ENCODE results near the gene TMEM123.

Gene TMEM123

DNA sequence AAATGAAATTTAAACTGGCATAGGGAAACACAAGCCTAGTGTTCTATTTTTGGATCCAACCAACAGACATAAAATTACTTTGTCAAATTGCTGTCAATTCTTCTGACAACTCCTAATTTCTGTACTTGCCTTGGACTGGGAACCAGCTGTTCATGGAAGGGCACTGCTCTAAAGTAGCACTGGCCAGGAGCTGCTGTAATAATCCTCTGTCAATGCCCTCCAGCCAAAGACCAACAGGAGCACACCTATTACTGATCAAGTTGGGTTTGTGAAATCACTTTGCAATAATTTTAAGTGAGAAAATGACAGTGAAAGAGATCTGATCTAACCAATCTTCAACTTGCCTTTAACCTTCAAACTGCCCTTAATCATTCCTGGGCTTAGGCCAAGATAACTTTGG, 18.9 kb upstream of the TMEM123 start:
- DNase-seq (ENCODE audit: low read depth in 2 of 2): no peak

DNA sequence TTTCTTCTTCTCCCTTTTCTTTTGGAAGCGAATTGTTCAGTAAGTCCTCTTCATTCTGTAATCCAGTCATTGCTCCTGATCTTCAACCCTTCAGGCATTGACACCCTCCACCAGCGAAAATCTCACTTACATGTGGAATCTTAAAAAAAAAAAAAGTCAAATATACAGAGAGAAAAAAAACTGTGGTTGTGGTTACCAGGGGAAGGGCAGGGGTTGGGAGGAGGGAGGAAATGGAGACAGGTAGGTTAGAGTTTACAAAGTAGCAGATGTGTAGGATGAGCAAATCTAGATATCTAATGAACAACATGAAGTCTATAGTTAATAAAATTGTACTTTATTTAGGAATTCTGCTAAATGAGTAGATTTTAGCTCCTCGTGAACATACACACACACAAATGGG, 17.7 kb upstream of the TMEM123 start:
- DNase-seq (ENCODE audit: low read depth in 2 of 2): no peak

DNA sequence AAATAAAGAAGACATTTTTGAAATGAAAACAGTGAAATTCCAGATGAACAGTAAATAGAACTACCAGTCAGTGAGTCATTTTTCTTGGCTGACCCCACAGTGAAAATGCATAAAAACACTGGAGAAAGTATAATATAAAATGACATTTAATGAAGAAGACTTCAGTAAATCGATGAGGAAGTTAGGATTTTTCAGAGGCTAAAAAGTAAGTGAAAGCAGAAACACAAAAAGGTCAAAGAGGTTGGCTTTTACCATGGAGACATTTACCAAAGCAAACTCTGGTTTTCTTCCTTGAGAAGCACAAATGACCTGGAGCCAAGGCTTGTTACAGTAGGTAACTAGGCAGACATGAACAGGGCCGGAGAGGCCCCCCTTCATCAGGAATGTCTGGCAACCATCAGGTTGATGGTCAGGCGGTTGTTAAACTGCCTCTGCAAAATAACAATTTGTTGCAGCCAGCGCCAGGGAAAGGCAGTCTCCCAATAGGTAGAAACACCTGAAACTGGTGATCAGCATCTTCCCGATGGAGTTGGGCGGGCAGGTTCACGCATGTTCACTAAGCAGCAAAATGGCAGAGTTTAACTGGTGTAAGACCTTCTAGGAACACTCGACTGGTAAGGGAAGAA, 16.7 kb upstream of the TMEM123 start:
- DNase-seq (ENCODE audit: low read depth in 2 of 2): no peak

DNA sequence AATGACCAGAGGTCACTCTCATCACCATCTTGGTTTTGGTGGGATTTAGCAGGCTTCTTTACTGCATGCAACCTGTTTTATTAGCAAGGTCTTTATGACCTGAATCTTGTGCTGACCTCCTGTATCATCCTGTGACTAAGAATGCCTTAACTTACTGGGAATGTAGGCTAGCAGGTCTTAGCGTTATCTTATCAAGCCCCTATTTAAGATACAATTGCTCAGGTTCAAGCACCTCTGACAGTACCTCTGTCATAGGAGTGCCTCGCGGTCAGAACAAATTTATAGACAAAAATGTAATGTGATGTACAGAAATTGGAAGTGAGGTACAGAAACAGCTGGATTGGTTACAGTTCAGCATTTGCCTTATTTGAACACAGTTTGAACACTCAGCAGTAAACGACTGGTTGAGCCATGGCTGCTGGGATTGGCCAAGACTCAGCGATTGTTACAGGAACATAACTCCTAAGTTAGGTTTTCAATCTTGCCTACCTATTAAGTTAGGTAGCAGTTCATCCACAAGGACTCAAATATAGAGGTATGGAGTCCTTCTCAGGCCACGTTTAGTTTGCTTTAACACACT, 16.1 kb upstream of the TMEM123 start:
- DNase-seq (ENCODE audit: low read depth in 2 of 2): no peak

DNA sequence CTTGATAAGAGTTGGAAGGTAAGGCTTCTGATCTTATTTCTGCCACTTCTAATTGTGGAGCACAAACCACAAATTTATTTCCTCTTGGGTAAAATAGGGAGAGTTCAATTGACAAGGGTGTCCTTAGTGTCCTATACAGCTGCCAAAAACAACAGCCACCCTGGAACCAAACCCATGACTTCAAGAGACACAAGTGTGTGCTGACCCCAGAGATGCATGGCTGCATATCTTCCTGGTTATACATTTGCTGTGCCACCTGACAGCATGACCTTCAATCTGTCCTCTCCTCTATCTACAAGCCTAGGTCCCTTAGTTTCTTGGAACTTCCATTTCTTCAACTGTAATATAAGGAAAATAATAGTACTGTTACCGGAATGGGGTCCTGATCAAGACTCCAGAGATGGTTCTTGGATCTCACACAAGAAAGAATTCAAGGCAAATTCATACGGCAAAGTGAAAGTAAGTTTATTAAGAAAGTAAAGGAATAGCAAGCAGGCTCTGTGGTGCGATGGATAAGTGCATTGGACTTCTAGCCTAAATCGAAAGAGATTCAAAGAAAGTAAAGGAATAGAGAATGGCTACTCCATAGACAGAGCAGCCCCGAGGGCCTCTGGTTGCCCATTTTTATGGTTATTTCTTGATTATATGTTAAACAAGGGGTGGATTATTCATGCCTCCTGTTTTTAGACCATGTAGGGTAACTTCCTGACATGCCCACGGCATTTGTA, 15.5 kb upstream of the TMEM123 start:
- no peak for DNase-seq (ENCODE audit: low read depth in 2 of 2)

DNA sequence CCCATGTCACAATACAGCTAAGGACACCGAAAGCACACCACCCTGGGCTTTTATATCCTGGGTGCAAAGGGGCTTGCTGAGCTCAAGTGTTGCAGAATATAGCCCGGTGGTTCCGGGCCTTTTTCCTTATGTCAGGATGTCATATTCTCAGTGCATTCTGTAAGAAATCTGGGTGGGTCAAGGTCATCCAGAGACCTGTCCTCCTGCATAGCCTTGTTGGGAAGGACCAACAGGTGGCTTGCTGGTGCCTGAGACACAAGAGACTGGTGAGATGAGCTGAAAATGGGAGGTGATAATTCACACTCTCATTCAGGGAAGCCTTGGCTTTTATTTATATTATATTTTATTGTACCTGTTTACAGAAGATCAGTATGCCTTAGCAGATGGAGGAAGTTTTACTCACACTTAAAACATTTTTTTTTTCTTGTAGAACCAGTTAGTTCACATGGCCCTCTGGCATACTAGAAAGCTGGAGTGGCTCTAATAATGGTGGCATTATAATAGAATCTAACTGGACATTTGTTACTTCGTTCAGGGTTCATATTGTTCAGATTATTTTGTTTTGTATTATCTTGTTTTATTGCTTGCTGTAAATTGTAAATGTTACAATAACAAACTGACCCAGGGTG, 14.6 kb upstream of the TMEM123 start:
- no peak for DNase-seq (ENCODE audit: low read depth in 2 of 2)

DNA sequence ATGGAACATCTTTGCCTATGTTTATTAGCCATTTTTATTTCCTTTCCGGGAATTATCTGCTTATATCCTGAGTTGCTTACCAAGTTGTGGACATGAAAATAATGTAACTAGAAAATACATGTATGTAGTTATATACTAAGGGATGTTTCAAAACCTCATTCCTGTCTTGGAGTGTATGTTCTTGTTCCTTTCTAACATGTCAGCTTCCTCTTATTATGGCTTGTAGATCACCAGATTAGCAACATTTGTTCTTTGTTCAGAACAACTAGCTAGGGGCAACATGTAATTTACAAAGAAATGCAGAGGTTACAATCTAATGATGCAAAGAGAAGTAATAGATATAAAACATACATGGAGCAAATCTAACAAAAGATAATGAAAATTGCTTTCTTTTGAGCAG, 13.1 kb upstream of the TMEM123 start:
- no peak for DNase-seq (ENCODE audit: low read depth in 2 of 2)

DNA sequence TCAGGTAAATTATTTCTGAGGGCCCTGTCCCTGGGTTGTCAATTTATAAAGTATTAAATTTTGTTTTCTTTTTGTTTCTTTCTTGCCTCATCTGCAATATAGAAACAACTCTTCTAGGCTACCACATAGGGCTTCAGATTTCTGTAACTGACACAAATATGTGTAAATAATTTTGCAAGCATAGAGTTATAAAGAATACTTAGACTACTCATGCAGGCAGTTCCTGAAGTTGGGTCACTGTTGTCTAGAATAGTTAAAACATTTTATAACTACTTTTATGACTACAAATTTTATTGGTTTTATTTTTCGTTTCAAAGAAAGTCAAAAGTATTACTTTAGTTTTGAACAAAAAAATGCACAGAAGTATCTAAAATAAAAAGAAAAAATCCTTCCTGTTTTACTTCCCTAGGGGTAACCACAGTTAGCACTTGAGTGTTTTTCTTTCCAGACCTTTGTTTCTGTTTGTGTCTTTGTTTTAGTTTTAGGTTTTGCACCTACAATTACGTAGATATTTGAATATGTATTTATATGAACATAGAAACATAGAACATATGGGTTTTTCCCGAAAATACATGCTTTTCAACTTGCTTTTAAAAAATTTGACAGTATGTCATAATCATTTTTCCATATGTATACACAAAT, 12.4 kb upstream of the TMEM123 start:
- DNase-seq (ENCODE audit: low read depth in 2 of 2): no peak

DNA sequence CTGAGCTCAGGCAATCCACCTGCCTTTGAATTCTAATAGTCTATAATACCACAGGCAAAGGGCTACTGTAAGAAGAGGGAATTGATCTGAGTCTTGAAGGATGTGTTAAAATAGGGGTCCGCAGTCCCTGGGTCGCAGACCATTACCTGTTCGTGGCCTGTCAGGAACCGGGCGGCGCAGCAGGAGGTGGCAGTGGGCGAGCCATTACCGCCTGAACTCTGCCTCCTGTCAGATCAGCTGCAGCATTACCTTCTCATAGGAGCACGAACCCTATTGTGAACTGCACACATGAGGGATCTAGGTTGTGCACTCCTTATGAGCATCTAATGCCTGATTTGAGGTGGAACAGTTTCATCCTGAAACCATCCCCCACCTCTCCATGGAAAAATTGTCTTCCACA, 11.5 kb upstream of the TMEM123 start:
- no peak for DNase-seq (ENCODE audit: low read depth in 2 of 2)

DNA sequence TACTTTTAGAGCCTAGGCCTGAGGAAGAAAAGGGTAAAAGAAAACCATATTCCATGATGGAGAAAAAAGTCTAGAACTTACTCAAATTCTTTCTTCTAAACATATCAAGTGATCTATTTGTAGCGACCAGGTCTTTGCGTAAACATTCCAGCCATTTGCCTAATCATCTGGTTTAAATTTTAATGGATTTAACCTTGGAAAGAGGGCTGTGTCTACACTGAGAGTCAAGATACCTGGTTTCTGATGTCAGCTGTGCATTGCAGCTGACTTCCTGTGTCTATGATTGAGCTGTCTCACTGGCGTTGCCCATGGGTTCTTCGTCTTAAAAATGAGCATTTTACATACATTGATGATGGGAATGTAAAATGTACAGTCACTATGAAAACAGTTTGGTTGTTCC, 10.0 kb upstream of the TMEM123 start:
- no peak for DNase-seq (ENCODE audit: low read depth in 2 of 2)

DNA sequence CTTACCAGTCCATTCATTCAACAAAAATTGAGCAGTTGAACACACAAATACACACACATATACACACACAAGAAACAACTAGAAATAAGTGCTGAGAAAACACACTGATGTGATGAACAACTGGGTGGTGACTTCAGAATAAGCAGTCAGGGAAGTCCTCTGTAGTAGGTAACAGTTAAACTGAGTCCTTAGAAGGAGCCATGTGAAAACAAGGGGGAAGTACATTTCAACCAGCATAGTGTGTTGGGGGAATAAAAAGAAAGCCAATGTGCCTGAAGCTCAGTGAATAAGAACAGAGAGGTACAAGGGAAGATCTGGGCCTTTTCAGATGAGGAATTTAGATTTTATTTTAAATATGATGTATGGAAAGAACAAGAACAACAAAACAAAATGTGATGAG, 6.8 kb upstream of the TMEM123 start:
- DNase-seq (ENCODE audit: low read depth in 2 of 2): no peak

DNA sequence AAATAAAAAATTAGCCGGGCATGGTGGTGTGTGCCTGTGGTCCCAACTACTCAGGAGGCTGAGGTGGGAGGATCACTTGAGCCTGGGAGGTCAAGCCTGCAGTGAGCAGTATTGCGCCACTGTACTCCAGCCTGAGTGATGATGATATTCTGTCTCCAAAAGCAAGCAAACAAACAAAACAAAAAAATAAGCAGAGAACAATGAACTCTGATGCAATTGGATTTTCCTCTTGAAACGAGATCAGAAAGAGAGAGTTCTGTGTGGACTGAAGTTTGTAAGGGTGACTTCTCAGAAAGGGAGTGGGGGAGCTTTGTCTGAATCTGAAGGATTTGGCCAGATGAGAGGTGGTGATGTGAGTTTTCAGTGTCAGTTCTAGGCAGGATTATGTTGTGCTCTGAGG, 6.0 kb upstream of the TMEM123 start:
- no peak for DNase-seq (ENCODE audit: low read depth in 2 of 2)

DNA sequence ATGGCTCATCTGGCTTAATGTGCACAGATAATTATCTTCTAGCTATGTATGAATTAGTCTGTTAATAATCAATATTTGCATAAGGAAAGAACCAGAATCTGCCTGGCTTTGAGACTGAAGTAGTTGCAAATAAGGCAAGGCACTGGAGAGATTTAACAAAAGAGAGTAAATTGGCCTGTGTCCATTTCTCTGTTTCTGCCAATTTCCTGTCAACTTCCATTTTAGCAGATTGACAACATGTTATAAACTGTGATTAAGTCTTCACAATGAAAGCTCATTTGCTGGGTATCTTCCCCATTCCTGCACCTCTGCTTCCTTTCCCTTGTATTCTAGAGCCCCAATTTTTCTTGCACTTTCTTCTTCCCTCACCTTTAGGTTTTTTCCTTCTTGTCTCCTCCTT, 5.3 kb upstream of the TMEM123 start:
- no peak for DNase-seq (ENCODE audit: low read depth in 2 of 2)

DNA sequence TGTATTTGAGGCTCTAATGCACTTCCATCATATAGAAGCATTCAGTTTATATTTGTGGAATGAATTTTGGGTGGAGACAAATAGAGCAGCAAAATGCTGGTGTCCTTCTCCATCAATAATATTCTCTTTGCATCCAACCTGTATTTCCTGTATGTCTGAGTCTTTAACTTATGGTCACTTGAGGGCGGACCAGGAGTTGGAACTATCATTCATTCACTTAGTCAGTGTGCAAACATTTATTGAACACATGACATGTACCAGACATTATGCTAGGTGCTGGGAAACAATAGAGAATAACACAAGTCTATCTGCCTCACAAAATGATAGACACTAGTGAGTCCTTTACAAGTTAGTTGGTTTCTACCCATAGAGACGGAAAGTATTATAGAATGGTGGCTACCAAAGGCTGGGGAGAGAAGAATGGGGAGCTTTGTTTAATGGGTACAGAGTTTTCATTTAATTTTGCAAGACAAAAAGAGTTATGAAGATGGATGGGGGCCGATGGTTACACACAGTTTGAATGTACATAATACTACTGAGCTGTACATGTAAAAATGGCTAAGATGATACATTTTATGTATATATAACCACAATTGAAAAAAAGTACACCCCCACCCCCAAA, 4.6 kb upstream of the TMEM123 start:
- DNase-seq (ENCODE audit: low read depth in 2 of 2): no peak

DNA sequence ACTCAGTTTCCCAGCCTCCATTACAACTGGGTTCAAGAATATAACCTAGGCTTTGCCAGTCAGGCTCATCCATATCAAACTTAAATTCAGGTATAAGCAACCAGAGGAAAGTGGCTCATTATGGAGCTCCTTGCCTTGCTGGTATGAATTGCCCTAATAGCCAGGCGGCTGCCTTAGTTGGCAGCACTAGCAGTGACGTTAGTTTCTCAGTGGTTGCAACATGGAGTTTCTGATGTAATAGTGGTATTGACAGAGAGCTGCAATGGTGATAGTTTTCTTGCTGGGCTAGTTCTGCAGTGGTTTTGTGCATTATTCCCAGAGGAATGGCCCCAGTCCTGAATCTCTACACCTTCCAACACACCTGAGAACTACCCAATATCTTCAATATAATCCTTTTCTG, 3.8 kb upstream of the TMEM123 start:
- DNase-seq (ENCODE audit: low read depth in 2 of 2): no peak

DNA sequence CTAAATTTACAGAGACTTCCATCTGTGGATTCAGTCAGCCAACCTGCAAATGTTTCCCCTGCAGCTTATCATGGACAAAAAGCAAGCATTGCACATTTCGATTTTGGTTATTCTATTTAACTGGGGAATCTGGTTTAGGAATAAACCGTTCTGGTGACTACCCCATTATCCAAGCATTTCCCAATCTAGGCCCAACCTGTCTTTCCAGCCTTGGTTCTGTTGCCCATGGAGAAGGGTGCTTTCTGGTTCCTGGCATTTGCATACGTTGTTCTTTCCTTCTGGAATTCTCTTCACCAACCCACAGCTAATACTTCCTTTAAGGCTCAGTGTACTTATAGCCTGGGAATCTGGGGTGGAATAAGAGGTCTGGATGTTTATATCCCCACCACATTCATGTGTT, 1.4 kb upstream of the TMEM123 start:
- DNase-seq (ENCODE audit: low read depth in 2 of 2): no peak

DNA sequence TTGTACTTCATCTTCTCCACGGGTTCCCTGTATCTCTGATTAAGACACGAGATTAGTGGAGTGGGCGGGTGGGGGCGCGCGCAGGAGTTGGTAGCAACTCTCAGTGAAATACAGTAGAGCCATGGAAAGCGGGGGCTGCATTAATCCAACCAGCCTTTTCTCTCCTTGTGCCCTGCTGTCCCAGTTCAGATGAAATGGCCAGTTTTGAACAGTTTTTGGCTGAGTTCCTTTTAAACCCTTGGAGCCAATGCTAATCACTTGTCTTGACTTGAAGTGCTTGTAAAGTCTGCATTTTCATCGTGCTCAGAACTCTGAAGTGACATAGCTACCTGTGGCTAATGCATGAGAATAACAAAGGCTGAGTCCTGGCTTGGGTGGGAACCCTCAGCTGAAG, 734 bp upstream of the TMEM123 start:
- DNase-seq (ENCODE audit: low read depth in 2 of 2): peak; percentile 41 to 53

DNA sequence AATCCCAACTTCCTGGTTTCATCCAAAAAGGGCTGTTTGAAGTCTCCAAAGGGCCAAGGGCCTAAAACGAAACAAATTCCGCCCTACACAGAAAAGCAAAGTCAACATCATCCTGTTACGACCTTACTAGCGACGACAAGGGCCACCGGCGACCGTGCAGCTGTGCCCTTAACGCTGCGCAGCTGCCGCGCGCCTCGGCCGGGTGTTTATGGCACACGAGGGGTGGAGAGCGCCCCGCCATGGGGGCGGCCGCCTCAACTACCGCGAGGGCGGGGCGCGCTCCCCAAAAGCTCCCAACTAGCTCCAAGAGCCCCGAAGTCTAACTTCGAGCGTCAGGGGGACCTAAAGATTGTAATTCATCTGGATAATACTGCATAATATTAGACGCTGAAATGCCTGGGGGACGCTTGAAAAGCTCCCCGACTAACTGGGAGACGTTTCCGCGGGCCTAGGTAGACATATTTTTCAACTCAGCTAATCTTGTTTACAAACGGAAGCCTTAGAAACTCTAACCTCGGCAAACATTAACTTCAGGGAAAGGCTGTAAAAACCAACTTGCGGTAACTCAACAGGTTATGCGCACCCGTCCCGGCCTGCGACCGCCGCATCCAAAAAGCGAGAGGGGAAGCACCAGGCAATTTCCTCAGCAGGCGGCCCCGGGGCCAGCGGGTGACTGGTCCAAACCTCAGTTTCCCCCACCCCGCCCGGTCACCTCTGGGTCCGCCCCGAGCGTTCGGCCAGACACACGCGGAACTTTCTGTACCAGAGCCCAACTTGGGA, 694 bp downstream of the TMEM123 start:
- peak; percentile 43 to 66 for DNase-seq (ENCODE audit: low read depth in 2 of 2)

DNA sequence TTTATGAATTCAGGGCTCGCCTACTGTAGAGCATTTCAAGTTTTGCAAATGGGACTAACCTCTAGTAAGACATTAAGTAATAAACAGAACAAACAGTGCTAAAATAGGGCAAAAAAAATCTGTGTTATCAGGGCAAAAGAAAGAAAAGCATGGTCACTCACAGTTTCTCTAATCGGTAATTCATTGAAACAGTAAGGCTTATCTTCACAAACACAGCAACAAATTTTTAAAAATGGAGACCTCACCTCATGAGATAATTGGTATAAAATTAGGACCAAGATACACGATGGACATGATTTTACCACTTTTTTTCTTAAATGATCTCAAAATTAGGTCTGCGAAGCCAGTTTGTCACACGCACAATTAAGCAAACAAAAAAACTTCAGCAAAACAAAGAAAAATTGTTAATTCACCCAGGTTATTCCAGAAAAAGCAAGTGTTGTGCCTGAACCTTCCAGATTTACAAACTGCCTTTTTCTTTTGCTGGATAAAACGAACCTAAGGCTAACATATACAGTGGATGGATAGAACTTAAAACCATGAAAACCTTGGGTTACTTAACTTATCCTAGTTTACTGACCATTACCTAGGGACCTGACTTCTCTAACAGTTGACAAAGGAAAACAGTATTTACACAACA, 1.4 kb downstream of the TMEM123 start:
- no peak for DNase-seq (ENCODE audit: low read depth in 2 of 2)

DNA sequence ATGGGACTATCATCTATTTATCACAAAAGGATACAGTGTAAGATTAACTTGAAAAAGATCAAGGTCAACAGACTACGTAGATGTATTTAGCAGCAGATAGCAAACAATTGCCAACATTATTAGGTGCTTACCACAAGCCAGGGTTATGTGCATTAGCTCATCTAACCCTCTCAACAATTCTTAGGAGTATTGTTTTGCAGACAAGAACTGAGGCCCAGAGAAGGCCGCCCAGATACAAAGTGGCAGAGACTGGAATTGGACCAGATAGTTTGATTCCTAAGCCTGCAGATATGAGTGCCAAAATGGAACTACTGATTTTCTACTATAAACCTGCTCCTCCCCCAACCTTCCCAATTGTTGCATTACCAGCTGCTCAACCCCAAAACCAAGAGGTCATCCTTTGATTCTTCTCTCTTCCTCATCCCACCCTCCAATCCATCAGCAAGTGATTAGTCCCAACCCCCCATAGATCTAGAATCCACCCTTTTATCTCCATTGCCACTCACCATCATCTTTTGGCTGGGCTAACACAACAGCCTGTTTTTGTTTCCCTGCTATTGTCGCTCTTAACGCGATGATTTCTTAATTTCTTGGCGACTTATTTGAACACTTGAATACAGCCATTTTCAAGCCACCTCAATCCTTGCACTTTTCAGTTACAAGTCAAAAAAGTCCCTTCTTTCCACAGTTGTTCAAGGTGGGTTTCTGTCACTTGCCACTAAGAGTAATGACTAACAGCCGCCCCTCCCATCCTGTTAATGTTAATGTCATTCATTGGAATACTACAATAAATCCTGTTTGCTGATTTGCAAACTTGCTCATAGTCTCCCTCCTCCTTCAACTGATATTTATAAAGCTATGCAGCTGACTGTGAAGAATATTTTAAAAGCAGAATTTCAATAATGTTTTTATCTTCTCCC, 2.7 kb downstream of the TMEM123 start:
- DNase-seq (ENCODE audit: low read depth in 2 of 2): no peak

Data from stimulated activated CD8-positive, alpha-beta memory T cell treated with anti-CD3 and anti-CD28 coated beads, Interleukin-7, amount 100 ng/mL, for 4 hours (primary cell).